HepG2 (cell line): Measurements from ENCODE around the gene FBXL4. TPM values are rescaled to one million over a fixed set of nuclear protein-coding genes. Genes with fewer than 3 reads are reported as not detected.

Experiments
- ATAC-seq: fragments of 200-7000 bp; cut with Tn5 transposase; 3 replicates; pipeline ENCODE4 v1.9.1; 2020; ENCODE audit warnings: mild to moderate bottlenecking, moderate library complexity
- BruUV-seq: library from RNA; stranded (reverse); fragments of 400-500 nt; replicated peaks from 2 replicates; lab custom pipeline; 2021; lab: Mats Ljungman, UMichigan
- CTCF ChIA-PET: fragments of 300-600 bp; formaldehyde crosslinking; extraction: SDS; loops from one replicate; lab custom pipeline; 2021; ENCODE audit warnings: low total read pairs, inconsistent platforms, low intra/inter-chr PET ratio; lab: Yijun Ruan, JAX
- POLR2A ChIA-PET: fragments of 350-600 bp; sonication (Branson Sonifier 250); formaldehyde crosslinking; loops from one replicate; lab custom pipeline; 2020; ENCODE audit warnings: antibody characterized with exemption, inconsistent platforms; lab: Yijun Ruan, JAX
- DNase-seq: peaks from one replicate; pipeline ENCODE4 v3.0.0-alpha.2; 2015; ENCODE audit warnings: low spot score
- FAIRE-seq: peaks from 3 replicates; lab custom pipeline; 2011; peaks lifted over from hg19 to GRCh38; lab: Jason Lieb, UNC
- H2AFZ ChIP-seq: one replicate; pipeline ENCODE4 v1.6.1; 2011; ENCODE audit warnings: low read length, inconsistent platforms
- H3K27ac ChIP-seq: fragments of 300-600 bp; 3 replicates; pipeline ENCODE4 v1.8.0; 2011; ENCODE audit warnings: mixed run types, mild to moderate bottlenecking, mixed read lengths, low read length, inconsistent platforms; ENCODE audit not compliant: insufficient read depth; ENCODE audit errors: extremely low read length
- H3K27me3 ChIP-seq, 2 experiments: fragments of 200-600 bp in 1 of 2; 2 replicates in 1 of 2; 3 replicates in 1 of 2; pipeline versions ENCODE4 v1.6.0 to v1.8.0; 2011; ENCODE audit warnings: low read length in 2 of 2, mild to moderate bottlenecking in 2 of 2, moderate library complexity in 2 of 2, inconsistent platforms in 1 of 2; ENCODE audit not compliant: insufficient read depth in 2 of 2, control insufficient read depth in 1 of 2
- H3K36me3 ChIP-seq, 2 experiments: fragments of 200-600 bp in 1 of 2; replicated peaks in 1 of 2; 2 replicates in 1 of 2; 3 replicates in 1 of 2; pipeline versions ENCODE4 v1.5.1 to v1.8.0; 2011; ENCODE audit warnings: low read length in 2 of 2, inconsistent platforms in 1 of 2; ENCODE audit not compliant: insufficient read depth in 2 of 2, control insufficient read depth in 1 of 2
- H3K4me1 ChIP-seq: 2 replicates; pipeline ENCODE4 v1.5.1; 2012; ENCODE audit warnings: low read length, inconsistent platforms; ENCODE audit not compliant: insufficient read depth
- H3K4me2 ChIP-seq: 2 replicates; pipeline ENCODE4 v1.6.0; 2011; ENCODE audit warnings: low read depth, low read length, inconsistent platforms
- H3K4me3 ChIP-seq, 3 experiments: fragments of 200-600 bp in 1 of 3; sonication (generic), shearing (Covaris generic) in 1 of 3; replicated peaks in 1 of 3; 2 replicates each; pipeline ENCODE4 v1.5.1; 2011 to 2016; ENCODE audit warnings: low read length in 3 of 3, inconsistent platforms in 2 of 3, low read depth in 2 of 3, mild to moderate bottlenecking in 2 of 3, control low read depth in 1 of 3, mixed read lengths in 1 of 3; ENCODE audit not compliant: insufficient read depth in 1 of 3
- H3K79me2 ChIP-seq: one replicate; pipeline ENCODE4 v1.6.1; 2011; ENCODE audit warnings: low read length, inconsistent platforms; ENCODE audit not compliant: insufficient read depth
- H3K9ac ChIP-seq: 2 replicates; pipeline ENCODE4 v1.6.0; 2011; ENCODE audit warnings: mild to moderate bottlenecking, low read depth, low read length, inconsistent platforms; ENCODE audit not compliant: insufficient read depth
- H3K9me3 ChIP-seq: 2 replicates; pipeline ENCODE4 v1.5.1; 2012; ENCODE audit warnings: mild to moderate bottlenecking, low read length
- H4K20me1 ChIP-seq: 2 replicates; pipeline ENCODE4 v1.6.0; 2011; ENCODE audit warnings: inconsistent platforms, mild to moderate bottlenecking, low read length, moderate library complexity; ENCODE audit not compliant: insufficient read depth
- HMG20A ChIP-seq: IDR thresholded peaks from 2 replicates; pipeline ENCODE4 v1.6.1; 2016; ENCODE audit warnings: borderline replicate concordance
- HNRNPUL1 ChIP-seq: fragments of 200-400 bp; formaldehyde crosslinking; IDR thresholded peaks from 2 replicates; pipeline ENCODE4 v1.6.1; 2017; ENCODE audit warnings: low read depth, mild to moderate bottlenecking, low read length, moderate library complexity
- IKZF4 ChIP-seq: sonication (generic); formaldehyde crosslinking; IDR thresholded peaks from 2 replicates; pipeline ENCODE4 v1.5.1; 2020; ENCODE audit warnings: borderline replicate concordance, mild to moderate bottlenecking, low read depth, missing genetic modification reagents; ENCODE audit errors: not compliant biosample characterization
- JUND ChIP-seq: sonication (generic); formaldehyde crosslinking; IDR thresholded peaks from 2 replicates; pipeline ENCODE4 v1.8.0; 2022; ENCODE audit warnings: mild to moderate bottlenecking, missing genetic modification reagents
- KIAA2018 ChIP-seq: sonication (generic); formaldehyde crosslinking; IDR thresholded peaks from 2 replicates; pipeline ENCODE4 v1.5.0; 2020; ENCODE audit warnings: mild to moderate bottlenecking, missing genetic modification reagents, borderline replicate concordance
- NFYC ChIP-seq: IDR thresholded peaks from 2 replicates; pipeline ENCODE4 v1.6.1; 2016; ENCODE audit warnings: missing genetic modification reagents, missing compliant biosample characterization
- RCOR2 ChIP-seq: IDR thresholded peaks from 2 replicates; pipeline ENCODE4 v1.6.1; 2016; ENCODE audit warnings: missing biosample characterization, missing genetic modification reagents
- TBL1XR1 ChIP-seq: fragments of 150-350 bp; IDR thresholded peaks from 2 replicates; pipeline ENCODE4 v1.6.1; 2014; ENCODE audit warnings: borderline replicate concordance, low read length; ENCODE audit not compliant: partially characterized antibody
- TOPORS ChIP-seq: sonication (generic); formaldehyde crosslinking; IDR thresholded peaks from 2 replicates; pipeline ENCODE4 v1.8.0; 2023; ENCODE audit warnings: mild to moderate bottlenecking, missing genetic modification reagents
- ZBTB33 ChIP-seq: sonication (generic); formaldehyde crosslinking; IDR thresholded peaks from 2 replicates; pipeline ENCODE4 v1.4.0; 2020; ENCODE audit warnings: missing genetic modification reagents
- ZNF567 ChIP-seq: sonication (generic); formaldehyde crosslinking; IDR thresholded peaks from 2 replicates; pipeline ENCODE4 v1.8.1; 2023; ENCODE audit warnings: mild to moderate bottlenecking, missing genetic modification reagents, borderline replicate concordance
- WGBS: methylation state at CpG from one replicate; pipeline ENCODE4 v1.1.6; 2017; ENCODE audit warnings: low lambda C conversion rate; 5-methylcytosine and 5-hydroxymethylcytosine counted together
- in situ Hi-C: cut with HindIII; loops from 2 replicates; pipeline ENCODE4 v1.10.0; 2017; ENCODE audit warnings: low pct_unique_long_range_greater_than_20kb; ENCODE audit not compliant: extremely low pct_ligation_motif_present
- intact Hi-C: fragments of 100-400 bp; cut with micrococcal nuclease; formaldehyde crosslinking; loops from one replicate; pipeline ENCODE4 v1.10.0; 2022; ENCODE audit not compliant: unreplicated experiment
- polyA plus RNA-seq, 8 experiments: library from polyadenylated mRNA; depleted of rRNA in 3 of 8; stranded (reverse) in 7 of 8; unstranded in 1 of 8; fragments of >200 nt; fragmentation: Illumina TruSeq in 4 of 8; extraction: Trizol in 4 of 8; gene quantifications; 2 replicates each; pipeline versions ENCODE4 v1.2.1 to v1.2.3, GENCODE V29; 2011 to 2016; ENCODE audit warnings: low read depth in 4 of 8, missing spikeins in 1 of 8, mixed read lengths in 1 of 8; ENCODE audit not compliant: insufficient read depth in 1 of 8
- total RNA-seq, 5 experiments: library from RNA; depleted of rRNA; stranded (reverse); fragments of >200 nt; fragmentation: Illumina TruSeq; extraction: Trizol; gene quantifications; 2 replicates each; pipeline ENCODE4 v1.2.3, GENCODE V29; 2016; ENCODE audit warnings: low read depth in 1 of 5
- TF ChIP-seq, protein P1 (sequence below): sonication (generic); formaldehyde crosslinking; IDR thresholded peaks from 2 replicates; pipeline ENCODE4 v1.4.0; 2020; ENCODE audit warnings: missing genetic modification reagents, borderline replicate concordance

FBXL4 gene
- total and polyA plus RNA-seq, 2 of the 13 experiments (the other 11 are each of a cell fraction or from before 2014, with no cell fraction given): 13.2 to 17.6 TPM

- no TSS peak for BruUV-seq
- Histone ChIP-seq H3K79me2 (no peaks in the 10 kb centered on the region), H3K4me2 (no peak overlapping the region), H4K20me1 (no peaks in the 10 kb centered on the region), H3K27me3 (0 out of 5 replicates have a peak, but pooled peaks cover 0 to 4% of the 10 kb centered on the region in 2 experiments), H3K9ac (no peak overlapping the region), H3K36me3 (no peaks in the 10 kb centered on the region), H3K4me3 (no peak overlapping the region), H3K9me3 (no peaks in the 10 kb centered on the region), H2AFZ (no peak overlapping the region), H3K4me1 (no peaks in the 10 kb centered on the region), H3K27ac (no peak overlapping the region)
- in situ Hi-C loops: no loop called here
- intact Hi-C loops: no loop called here
- ChIA-PET POLR2A (no interaction called here), CTCF (no interaction called here)
- 0% methylated on average over 1 of the region's 1 CpG for WGBS
- no peak for ATAC-seq
- no peak for FAIRE-seq
- no peak for DNase-seq
- no peak for TF ChIP-seq KIAA2018 (CRISPR knock-in tag)
- no peak for TF ChIP-seq IKZF4 (CRISPR knock-in tag)
- no peak for TF ChIP-seq HMG20A
- no peak for TF ChIP-seq JUND (CRISPR knock-in tag)
- no peak for TF ChIP-seq RCOR2 (CRISPR knock-in tag)
- TF ChIP-seq, protein P1, sequence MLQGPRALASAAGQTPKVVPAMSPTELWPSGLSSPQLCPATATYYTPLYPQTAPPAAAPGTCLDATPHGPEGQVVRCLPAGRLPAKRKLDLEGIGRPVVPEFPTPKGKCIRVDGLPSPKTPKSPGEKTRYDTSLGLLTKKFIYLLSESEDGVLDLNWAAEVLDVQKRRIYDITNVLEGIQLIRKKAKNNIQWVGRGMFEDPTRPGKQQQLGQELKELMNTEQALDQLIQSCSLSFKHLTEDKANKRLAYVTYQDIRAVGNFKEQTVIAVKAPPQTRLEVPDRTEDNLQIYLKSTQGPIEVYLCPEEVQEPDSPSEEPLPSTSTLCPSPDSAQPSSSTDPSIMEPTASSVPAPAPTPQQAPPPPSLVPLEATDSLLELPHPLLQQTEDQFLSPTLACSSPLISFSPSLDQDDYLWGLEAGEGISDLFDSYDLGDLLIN: no peak
- TF ChIP-seq TBL1XR1: no peak
- TF ChIP-seq HNRNPUL1: no peak
- no peak for TF ChIP-seq NFYC
- no peak for TF ChIP-seq ZNF567
- no peak for TF ChIP-seq TOPORS (CRISPR knock-in tag)
- no peak for TF ChIP-seq ZBTB33 (CRISPR knock-in tag)
Measured at GRCh38 chr6:98992535-98992934, 44.8 kb upstream of the FBXL4 start.
